GM12875 (cell line): Measurements from ENCODE around the gene QRICH1.
A peak's percentile ranks its signal among the peaks of the same experiment; 100 is the strongest.

Experiments
- H3K4me3 ChIP-seq: one replicate; pipeline ENCODE4 v1.5.1; 2011; ENCODE audit warnings: low read depth, low read length, control low read depth
- CTCF ChIP-seq: IDR thresholded peaks from 2 replicates; pipeline ENCODE4 v1.5.1; 2011; ENCODE audit warnings: low read depth, mild to moderate bottlenecking, control low read depth, inconsistent platforms, low read length, moderate library complexity, borderline replicate concordance; ENCODE audit not compliant: insufficient read depth

Gene QRICH1

DNA sequence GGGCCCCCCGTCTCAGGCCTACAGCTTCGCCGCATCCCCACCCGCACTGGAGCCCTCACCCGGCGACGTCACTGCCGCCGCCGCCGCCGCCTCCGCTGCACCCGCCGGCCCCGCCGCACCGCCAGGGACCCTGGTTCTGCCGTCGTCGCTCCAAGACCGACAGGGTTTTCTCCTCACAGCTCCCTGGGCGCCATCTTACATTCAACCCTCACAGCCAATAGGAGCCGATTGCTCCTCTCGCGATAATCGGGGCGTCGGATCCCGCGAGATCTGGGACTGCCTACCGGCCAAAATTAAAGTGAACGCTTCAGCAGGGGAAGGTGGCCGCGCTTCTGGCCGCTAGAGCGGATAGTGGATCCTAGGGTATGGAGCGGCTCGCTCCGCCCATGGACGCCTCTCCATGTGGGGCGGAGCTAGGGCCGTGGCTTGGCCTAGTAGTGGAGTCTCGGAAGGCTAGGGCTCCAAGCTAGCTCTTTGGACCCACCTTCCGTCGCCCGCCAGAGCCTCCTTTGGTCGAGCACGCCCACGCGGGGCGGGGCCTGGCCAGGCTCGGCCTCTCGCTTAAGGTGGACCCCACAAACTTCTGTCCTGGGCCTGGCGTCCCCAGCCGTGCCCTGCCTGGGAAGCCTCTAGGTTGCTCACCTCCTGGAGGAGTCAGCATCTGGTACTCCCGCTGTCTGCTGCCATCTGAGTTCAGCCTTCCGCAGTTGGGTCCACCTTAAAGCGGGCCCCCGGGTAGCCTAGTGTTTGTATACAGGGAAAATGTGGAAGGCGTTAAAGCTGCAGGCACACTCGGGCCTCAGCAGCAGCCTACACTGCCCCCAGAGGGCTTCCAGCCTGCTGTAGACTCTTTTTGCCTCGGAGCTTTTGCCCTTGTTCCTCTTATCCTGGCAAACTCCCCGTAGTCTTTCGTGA is at the start of gene QRICH1:
Gene QRICH1 (minus strand): TSS at position 219 of the 915 bp plus-strand sequence. CDS start 17,054 bp downstream, outside the sequence.
- H3K4me3 ChIP-seq, result peak within 1 kb of the TSS; percentile 97
- TF ChIP-seq CTCF, result peak; percentile 73

DNA sequence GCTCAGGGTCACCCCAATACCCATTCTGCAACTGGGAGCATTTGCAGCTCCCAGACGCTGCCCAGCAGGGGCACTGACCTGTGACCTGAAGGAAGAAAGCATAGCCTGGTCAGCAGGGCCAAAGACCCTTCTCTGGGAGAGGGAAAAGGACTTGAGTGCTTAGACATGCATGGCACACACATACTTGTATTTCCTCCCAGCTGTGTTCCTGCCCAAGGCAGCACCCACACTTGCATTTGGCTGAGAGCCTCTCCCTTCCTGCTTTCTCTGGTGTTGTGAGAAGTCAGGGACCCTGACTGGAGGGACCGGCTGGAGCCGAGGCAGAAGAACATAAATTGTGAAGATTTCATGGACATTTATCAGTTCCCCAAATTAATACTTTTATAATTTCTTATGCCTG is 46.2 kb upstream of the QRICH1 start:
- H3K4me3 ChIP-seq, result no peak overlapping the region
- no peak for TF ChIP-seq CTCF

DNA sequence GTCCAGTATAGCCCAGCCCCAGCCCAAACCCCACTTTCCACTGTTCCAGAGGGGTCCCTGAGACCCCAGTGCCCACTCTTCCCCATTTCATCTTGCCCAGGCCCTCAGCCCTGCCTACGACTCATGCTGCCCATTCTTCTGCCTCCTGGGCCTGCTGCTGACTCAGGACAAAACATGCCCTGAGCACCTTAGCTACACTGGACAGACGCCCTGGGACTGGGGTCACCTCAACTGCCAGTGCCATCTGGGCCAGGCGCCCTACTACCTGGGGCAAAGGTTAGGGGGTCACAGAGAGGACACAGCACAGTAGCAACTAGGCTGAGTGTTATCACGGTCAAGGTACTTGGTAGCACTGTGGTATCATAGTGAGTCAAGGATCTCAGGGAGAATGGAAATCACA is 41.6 kb upstream of the QRICH1 start:
- TF ChIP-seq CTCF, result no peak
- H3K4me3 ChIP-seq, result no peak overlapping the region

DNA sequence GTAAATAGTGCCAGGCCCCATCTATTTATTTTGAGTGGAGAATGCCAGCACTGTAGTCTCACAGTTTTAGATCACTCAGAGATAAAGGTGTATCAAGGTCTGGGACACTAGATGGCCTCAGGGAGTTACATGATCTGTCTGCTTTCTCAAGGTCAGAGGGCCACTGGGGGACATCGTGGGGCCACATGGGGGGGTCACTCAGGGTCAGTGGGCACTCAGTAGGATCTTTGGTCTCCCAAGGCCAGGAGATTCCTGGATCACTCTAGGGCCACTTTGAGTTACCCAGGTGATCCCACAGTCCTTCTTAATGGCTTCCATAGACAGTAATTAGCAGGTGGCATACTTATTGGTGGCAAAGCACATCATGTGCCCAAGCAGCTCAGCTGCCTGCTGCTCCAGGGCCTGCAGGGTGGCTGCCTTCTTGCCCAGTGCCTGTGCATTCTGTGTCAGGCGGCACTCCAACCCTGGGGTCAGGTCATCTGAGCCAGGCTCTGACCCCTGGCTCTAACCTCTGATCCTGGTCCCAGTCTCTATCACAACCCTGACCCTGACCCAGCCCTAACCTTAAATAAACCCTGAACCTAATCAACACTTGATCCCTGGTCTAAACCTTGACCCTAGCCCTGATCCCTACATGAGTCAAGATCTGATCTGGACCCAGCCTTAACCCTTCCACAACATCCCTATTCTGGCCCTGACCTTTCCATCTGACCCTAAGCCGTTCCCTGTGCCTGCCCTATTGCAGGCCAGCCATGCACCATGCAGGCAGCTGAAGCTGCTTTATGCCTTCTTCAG is 40.8 kb upstream of the QRICH1 start:
- no peak for TF ChIP-seq CTCF
- no peak overlapping the region for H3K4me3 ChIP-seq

- H3K4me3 ChIP-seq, result no peak overlapping the region
- no peak for TF ChIP-seq CTCF
Measured at GRCh38 chr3:49133226-49133951, 39.5 kb upstream of the QRICH1 start.

DNA sequence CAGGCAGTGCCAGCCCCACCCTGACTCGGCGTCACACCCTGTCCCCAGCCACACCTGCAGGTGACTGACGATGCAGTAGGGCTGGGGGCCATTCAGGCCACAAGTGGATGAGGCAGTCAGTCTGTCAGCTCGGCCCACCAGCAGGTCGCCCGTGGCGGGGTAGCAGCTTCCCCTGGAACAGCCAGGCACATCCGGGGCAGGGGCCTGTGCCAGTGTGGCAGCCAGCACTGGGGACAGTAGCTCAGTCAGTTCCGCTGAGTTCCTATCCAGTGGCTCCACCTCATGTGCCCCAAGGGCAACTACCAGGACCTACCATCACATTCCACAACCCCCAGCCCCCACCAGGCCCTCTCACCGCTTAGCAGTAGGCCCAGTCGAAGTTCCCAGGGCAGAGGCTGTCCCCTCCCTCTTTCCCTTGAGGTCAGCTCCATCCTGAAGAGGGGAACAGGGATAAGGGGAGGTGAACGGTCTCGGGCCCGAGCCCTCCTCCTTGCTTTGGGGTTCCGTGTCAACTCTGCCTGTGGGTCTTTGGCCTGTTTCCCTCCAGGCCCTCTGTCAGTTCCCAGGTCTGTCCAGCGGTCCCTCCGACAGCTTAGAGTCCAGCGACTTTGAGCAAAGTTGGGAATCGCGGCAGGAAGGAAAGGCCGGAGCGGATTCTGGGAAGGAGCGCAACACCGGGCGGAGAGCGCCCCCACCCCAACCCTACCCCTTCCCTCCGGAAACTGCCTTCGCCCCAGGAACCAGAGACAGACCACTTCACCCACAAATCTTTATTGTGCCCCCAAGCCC is 38.8 kb upstream of the QRICH1 start, which contains the start of gene LAMB2:
Gene LAMB2 (minus strand): TSS at position 614 of the 789 bp plus-strand sequence. CDS start 183 bp downstream, at position 431.
- no peak for TF ChIP-seq CTCF
- no peak within 1 kb of the TSS for H3K4me3 ChIP-seq
